Breast epithelium (tissue), 4 donors: ENCODE measurements around the gene PYGB. TPM values are rescaled to one million over a fixed set of nuclear protein-coding genes. Genes with fewer than 3 reads are reported as not detected.

Experiments used
- DNase-seq, 2 donors: peaks; one replicate each; pipeline ENCODE4 v3.0.0-alpha.2; 2019; ENCODE audit warnings: low spot score in 2 of 2
- H3K27ac ChIP-seq, 2 donors: fragments of 200-600 bp; sonication (generic) in 1 of 2; one replicate each; pipeline ENCODE4 v1.5.1; 2016 to 2019; ENCODE audit warnings: mild to moderate bottlenecking in 1 of 2
- H3K27me3 ChIP-seq, 2 donors: fragments of 200-600 bp; sonication (generic) in 1 of 2; one replicate each; pipeline versions ENCODE4 v1.5.1 to v1.6.0; 2017 to 2019; ENCODE audit warnings: control low read depth in 1 of 2, mild to moderate bottlenecking in 1 of 2
- H3K36me3 ChIP-seq: fragments of 200-600 bp; one replicate; pipeline ENCODE4 v1.5.1; 2019
- H3K4me1 ChIP-seq, 2 donors: fragments of 200-600 bp; sonication (generic); one replicate each; pipeline ENCODE4 v1.5.1; 2016 to 2019; ENCODE audit warnings: control low read depth in 1 of 2
- H3K4me3 ChIP-seq, 3 donors: fragments of 200-600 bp; sonication (generic); 1 replicate in 2 of 3; 2 replicates in 1 of 3; pipeline ENCODE4 v1.5.1; 2016 to 2019; ENCODE audit warnings: mild to moderate bottlenecking in 3 of 3, moderate library complexity in 2 of 3
- H3K9me3 ChIP-seq, 2 donors: fragments of 200-600 bp; sonication (generic) in 1 of 2; one replicate each; pipeline ENCODE4 v1.5.1; 2016 to 2019; ENCODE audit warnings: control low read depth in 1 of 2
- POLR2A ChIP-seq: fragments of 450-650 bp; IDR thresholded peaks from one replicate; pipeline ENCODE4 v1.6.1; 2016; ENCODE audit warnings: antibody characterized with exemption, mild to moderate bottlenecking, moderate library complexity
- POLR2AphosphoS5 ChIP-seq, 3 donors: sonication (generic); formaldehyde crosslinking; IDR thresholded peaks; one replicate each; pipeline ENCODE4 v1.6.1; 2017; ENCODE audit warnings: antibody characterized with exemption in 3 of 3
- intact Hi-C: fragments of 100-400 bp; cut with DNase I; formaldehyde crosslinking; loops from one replicate; pipeline ENCODE4 v1.15.1; 2023; ENCODE audit warnings: low total_unique reads
- total RNA-seq, 3 donors: library from RNA; depleted of rRNA; stranded (reverse); fragments of >200 nt; gene quantifications; one replicate each; pipeline ENCODE4 v1.1.0, GENCODE V29; 2016
- TF ChIP-seq, protein P1 (sequence below), 3 donors: fragments of 450-650 bp; IDR thresholded peaks; one replicate each; pipeline ENCODE4 v1.5.1; 2016 to 2017; ENCODE audit warnings: antibody characterized with exemption in 3 of 3, mild to moderate bottlenecking in 3 of 3, moderate library complexity in 3 of 3

PYGB gene
- total RNA-seq, 3 donors from 2014 or later, result 95.7 to 128 (median 121) TPM

DNA sequence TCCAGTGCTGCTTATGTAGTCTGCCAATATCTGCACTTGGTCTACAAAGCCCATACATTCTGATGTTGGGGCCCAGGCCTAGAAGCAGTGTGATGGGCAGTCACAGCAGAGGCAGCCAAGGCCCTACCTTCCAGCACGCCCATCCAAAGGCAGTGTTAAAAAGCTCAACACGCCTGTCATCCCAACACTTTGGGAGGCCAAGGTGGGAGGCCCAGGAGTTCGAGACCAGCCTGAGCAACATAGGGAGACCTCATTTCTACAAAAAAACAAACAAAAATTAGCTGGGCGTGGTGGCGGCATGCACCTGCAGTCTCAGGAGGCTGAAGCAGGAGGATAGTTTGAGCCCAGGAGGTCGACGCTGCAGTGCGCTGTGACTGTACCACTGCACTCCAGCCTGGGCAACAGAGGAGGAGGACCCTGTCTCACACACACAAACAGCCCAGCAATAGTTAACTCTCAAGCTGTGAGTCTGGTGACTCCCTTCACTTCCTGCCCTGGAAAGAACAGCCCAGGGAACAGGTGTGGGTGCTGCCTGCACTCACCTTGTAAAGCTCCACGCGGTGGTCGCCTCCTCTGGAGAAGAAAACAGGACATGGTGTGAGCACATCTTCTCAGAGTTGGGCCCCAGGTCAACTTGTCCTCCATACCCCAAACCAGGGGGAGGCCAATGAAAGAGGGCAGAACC is 68.8 kb downstream of the PYGB start:
- Histone ChIP-seq H3K4me1 (no peaks in the 10 kb centered on the region), H3K36me3 (no peaks in the 10 kb centered on the region), H3K27ac (no peak overlapping the region), H3K27me3 (no peaks in the 10 kb centered on the region), H3K9me3 (no peaks in the 10 kb centered on the region), H3K4me3 (no peak overlapping the region)
- TF ChIP-seq POLR2AphosphoS5 (IDR thresholded peaks at IDR 0.05), result no peak
- TF ChIP-seq, protein P1, sequence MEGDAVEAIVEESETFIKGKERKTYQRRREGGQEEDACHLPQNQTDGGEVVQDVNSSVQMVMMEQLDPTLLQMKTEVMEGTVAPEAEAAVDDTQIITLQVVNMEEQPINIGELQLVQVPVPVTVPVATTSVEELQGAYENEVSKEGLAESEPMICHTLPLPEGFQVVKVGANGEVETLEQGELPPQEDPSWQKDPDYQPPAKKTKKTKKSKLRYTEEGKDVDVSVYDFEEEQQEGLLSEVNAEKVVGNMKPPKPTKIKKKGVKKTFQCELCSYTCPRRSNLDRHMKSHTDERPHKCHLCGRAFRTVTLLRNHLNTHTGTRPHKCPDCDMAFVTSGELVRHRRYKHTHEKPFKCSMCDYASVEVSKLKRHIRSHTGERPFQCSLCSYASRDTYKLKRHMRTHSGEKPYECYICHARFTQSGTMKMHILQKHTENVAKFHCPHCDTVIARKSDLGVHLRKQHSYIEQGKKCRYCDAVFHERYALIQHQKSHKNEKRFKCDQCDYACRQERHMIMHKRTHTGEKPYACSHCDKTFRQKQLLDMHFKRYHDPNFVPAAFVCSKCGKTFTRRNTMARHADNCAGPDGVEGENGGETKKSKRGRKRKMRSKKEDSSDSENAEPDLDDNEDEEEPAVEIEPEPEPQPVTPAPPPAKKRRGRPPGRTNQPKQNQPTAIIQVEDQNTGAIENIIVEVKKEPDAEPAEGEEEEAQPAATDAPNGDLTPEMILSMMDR (IDR thresholded peaks at IDR 0.05), result no peak
- TF ChIP-seq POLR2A, result no peak
- no peak for DNase-seq
- intact Hi-C loops, result no loop called here

DNA sequence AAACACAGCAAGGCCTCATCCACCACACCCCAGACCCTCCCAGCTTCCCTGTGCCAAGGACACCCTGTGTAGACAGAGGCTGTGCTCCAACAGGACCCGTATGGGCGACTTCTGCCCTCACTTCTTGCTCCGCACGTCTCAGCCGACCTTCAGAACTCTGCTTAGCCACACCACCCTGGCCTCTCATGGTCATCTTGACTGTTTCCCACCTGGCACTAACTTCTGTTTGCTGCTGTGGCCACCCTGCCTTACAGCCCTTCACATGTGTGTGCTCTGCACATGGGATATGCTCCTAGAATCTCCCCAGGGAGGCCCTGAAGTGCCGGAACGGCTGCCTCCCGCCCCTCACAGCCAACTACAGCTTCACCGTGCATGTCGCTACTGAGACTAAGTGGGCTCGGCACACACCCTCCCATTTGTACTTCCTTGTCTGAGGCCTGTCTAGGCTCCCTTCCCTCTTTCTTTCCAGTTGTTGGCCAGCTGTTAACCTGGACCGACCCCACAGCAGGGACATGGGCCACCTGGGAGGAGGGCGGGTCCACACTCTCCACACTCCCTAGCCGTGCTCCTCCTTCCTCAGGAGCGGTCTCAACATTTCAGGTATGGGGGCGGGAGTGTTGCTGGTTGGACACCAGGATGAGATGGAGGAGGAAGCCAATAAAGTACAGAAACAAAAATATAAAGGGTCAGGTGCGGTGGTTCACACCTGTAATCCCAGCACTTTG is 69.6 kb downstream of the PYGB start:
- Histone ChIP-seq H3K27ac (no peak overlapping the region), H3K36me3 (no peaks in the 10 kb centered on the region), H3K4me1 (no peaks in the 10 kb centered on the region), H3K27me3 (no peaks in the 10 kb centered on the region), H3K9me3 (no peaks in the 10 kb centered on the region), H3K4me3 (no peak overlapping the region)
- intact Hi-C loops, result no loop called here
- no peak for DNase-seq
- no peak for TF ChIP-seq POLR2AphosphoS5 (IDR thresholded peaks at IDR 0.05)
- TF ChIP-seq, protein P1 (IDR thresholded peaks at IDR 0.05), result no peak
- no peak for TF ChIP-seq POLR2A

DNA sequence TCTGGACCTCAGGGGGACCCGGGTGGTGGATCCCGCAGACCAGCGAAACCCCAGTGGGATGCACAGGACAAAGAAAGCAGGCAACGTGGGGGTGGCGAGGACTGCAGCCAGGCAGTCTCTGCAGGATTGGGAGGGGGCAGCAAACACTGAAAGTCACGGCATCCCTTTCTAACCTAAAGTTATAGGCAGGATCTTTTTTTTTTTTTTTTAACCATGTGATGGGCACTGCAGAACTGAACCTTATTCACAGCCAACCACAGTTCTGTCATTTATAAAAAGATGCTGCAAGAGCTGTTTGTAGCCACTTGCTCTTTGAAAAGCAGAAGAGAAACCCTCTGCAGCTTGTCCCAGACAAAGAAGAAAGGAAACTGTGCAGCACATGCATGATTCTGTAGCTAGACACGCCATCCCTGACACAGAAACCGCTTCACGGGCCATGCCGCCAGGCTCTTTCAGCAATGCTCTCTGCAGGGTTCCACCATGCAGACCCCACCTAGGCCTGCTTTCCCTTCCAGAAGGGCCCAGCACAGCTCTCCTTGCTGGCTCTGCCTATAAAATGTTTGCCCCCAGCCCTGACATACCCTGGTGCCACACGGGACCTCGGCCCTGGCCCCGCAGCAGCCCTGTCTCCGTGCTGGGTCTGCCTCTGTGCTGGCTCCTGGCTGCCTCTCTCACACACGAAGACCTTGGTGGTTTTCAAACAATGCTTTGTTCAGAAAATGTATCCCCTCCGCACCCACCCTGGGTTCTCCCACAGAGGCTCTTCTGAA is 70.8 kb downstream of the PYGB start:
- Histone ChIP-seq H3K27me3 (no peaks in the 10 kb centered on the region), H3K4me1 (no peaks in the 10 kb centered on the region), H3K9me3 (no peaks in the 10 kb centered on the region), H3K36me3 (no peaks in the 10 kb centered on the region), H3K27ac (no peak overlapping the region), H3K4me3 (no peak overlapping the region)
- intact Hi-C loops, result no loop called here
- TF ChIP-seq POLR2AphosphoS5 (IDR thresholded peaks at IDR 0.05), result no peak
- TF ChIP-seq, protein P1 (IDR thresholded peaks at IDR 0.05), result no peak
- TF ChIP-seq POLR2A, result no peak
- DNase-seq, result no peak

DNA sequence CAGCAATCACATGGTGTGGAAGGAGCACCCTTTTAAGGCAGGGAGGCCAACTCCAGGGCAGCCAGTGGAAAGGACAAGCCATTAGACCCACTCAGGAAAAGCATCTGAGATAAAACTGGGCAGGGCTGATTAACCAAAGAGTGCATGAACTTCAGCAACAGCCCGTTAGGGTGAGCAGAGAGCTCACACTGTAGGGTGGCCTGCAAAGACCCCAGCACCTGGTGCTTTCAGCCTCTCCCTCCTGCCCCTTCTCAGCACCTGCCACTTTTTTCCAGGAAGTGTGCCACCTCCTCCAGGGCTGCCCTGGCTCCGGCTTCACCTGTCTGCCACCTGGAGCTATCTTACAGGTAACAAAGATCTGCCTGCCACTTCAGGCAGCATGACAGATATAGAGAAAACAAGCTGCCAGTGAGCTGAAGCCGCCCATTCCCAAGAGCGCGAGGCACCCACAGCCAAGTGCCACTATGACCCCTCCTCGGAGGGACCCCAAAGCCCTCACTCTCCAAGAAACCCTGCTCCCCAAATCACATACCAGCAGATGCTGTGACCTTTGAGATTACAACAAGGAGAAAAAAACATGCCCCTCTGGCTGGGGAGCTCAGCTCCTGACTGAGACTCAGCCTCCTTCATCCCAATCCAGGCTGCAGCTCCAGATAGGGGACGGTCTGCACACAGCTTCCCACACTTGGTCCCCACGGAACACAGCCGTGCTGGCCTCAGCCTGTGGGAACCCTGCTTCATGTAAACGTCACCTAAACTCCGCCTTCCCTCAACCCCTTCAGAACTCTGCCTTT is 71.6 kb downstream of the PYGB start:
- no peaks in the 10 kb centered on the region for H3K9me3 ChIP-seq
- DNase-seq, result no peak
- no peak overlapping the region for H3K27ac ChIP-seq
- no peaks in the 10 kb centered on the region for H3K36me3 ChIP-seq
- H3K4me1 ChIP-seq, result no peaks in the 10 kb centered on the region
- no peak overlapping the region for H3K4me3 ChIP-seq
- TF ChIP-seq POLR2A (no peak), POLR2AphosphoS5 (IDR thresholded peaks at IDR 0.05) (no peak)
- TF ChIP-seq, protein P1 (IDR thresholded peaks at IDR 0.05), result no peak
- H3K27me3 ChIP-seq, result no peaks in the 10 kb centered on the region
- intact Hi-C loops, result no loop called here
